GM12875 (cell line): Measurements from ENCODE around the gene HMGCS1.

Source experiments
- H3K4me3 ChIP-seq: one replicate; pipeline ENCODE4 v1.5.1; 2011; ENCODE audit warnings: low read depth, low read length, control low read depth
- TF ChIP-seq, protein P1 (sequence below): IDR thresholded peaks from 2 replicates; pipeline ENCODE4 v1.5.1; 2011; ENCODE audit warnings: low read depth, mild to moderate bottlenecking, control low read depth, inconsistent platforms, low read length, moderate library complexity, borderline replicate concordance; ENCODE audit not compliant: insufficient read depth

The HMGCS1 gene

DNA sequence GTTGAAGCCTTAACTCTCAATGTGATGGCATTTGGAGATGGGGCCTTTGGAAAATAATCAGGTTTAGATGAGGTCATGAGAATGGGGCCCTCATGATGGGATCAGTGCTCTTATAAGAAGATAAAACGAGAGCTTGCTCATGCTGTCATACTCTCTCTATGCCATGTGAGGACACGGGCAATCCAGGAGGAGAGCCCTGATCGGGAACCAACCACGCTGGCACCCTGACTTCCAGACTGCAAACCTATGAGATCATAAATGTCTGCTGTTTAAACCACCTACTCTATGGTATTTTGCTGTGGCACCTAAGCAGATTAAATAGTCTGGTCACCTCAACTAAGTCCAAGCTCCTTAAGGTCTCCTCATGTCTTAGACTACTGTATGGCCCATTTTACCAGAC, 10.0 kb downstream of the HMGCS1 start:
- TF ChIP-seq, protein P1, sequence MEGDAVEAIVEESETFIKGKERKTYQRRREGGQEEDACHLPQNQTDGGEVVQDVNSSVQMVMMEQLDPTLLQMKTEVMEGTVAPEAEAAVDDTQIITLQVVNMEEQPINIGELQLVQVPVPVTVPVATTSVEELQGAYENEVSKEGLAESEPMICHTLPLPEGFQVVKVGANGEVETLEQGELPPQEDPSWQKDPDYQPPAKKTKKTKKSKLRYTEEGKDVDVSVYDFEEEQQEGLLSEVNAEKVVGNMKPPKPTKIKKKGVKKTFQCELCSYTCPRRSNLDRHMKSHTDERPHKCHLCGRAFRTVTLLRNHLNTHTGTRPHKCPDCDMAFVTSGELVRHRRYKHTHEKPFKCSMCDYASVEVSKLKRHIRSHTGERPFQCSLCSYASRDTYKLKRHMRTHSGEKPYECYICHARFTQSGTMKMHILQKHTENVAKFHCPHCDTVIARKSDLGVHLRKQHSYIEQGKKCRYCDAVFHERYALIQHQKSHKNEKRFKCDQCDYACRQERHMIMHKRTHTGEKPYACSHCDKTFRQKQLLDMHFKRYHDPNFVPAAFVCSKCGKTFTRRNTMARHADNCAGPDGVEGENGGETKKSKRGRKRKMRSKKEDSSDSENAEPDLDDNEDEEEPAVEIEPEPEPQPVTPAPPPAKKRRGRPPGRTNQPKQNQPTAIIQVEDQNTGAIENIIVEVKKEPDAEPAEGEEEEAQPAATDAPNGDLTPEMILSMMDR: no peak
- H3K4me3 ChIP-seq: no peak overlapping the region

DNA sequence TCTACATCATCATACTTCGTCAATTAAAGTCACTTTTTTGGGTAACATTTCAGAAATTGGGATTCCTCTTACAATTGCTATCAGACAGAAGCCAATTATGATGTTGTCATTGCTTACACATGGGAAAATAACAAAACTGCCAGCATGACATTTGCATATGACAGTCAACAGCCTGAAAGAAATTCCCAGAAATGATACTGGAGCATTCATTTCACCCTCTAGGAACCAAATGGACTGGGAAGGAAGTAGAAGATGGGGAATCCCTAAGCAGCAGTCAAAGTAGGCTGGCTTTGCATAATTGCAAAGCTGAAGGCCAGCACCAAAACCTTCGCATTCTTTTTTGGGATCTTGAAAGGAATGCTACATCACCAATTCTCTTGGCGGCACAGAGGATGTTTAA, 10.7 kb downstream of the HMGCS1 start:
- no peak overlapping the region for H3K4me3 ChIP-seq
- TF ChIP-seq, protein P1: no peak

DNA sequence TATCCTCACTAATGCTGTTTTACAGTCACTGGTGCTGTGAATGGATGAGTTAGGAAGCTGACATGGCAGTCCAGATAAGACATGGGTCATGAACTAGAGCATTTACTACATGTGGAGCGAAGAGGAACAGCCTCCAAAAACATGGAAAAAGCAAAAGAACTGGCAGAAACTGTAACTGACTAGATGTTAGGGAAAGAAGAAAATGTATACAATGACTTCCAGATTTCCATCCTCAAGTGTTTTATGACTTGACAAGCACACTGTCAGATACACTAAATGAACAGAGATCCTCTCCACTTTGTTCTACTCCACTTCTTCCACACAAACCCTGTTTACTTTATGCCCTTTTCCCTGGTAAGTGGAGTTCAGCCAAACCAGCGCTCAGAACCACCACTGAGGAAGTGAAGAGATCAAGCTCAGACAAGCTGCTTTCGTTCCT, 11.5 kb downstream of the HMGCS1 start:
- TF ChIP-seq, protein P1: no peak
- no peak overlapping the region for H3K4me3 ChIP-seq

DNA sequence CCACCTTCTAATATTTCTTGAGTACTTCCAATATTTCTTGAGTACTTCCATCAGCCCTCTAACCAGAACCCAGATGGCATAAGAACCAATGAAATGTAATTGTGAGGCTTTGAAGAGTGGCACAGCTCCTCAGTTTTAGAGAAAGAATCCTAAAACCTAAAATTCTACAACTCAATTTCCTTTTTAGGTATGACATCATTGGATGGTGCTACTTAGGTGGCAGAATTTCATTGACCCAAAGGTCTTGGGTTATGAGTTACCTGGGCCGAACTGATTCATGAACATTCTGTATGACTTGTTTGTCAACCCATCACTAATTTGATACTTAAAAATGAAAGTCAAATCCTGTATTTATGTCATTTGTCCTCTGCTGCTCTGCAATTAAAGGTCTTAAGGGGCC, 13.1 kb downstream of the HMGCS1 start:
- TF ChIP-seq, protein P1: no peak
- no peak overlapping the region for H3K4me3 ChIP-seq

DNA sequence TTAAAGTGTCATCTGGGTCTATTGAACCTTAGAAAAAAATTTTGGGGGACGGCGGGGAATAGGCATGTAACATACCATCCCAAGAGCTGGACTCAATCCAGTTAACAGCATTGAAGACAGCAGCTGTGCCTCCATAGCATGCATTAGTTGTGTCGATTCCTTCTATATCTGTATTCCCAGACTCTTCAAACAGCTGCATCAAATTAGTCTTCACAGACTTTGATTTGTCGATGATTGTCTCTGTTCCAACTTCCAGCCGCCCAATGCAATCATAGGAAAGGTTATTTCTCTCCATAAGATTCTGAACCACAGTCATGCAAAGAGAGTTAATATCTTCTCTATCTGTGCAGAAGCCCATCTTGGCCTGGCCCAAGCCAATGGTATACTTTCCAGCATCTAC, 14.8 kb downstream of the HMGCS1 start:
- TF ChIP-seq, protein P1: no peak
- no peak overlapping the region for H3K4me3 ChIP-seq

DNA sequence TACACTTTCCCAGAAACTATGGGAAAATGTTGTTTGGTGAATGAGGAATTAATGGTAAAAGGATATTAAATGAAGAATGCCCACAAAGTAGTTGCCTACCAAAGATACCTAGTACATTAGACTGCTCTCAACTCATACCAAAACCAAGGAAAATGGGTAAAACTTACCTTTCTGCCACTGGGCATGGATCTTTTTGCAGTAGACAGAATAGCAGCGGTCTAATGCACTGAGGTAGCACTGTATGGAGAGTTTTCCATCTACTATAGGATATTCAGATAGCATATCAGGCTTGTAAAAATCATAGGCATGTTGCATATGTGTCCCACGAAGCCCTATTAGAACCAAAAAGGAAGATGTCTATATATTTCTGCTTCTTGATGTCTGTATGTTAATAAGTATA, 16.4 kb downstream of the HMGCS1 start:
- no peak overlapping the region for H3K4me3 ChIP-seq
- TF ChIP-seq, protein P1: no peak

DNA sequence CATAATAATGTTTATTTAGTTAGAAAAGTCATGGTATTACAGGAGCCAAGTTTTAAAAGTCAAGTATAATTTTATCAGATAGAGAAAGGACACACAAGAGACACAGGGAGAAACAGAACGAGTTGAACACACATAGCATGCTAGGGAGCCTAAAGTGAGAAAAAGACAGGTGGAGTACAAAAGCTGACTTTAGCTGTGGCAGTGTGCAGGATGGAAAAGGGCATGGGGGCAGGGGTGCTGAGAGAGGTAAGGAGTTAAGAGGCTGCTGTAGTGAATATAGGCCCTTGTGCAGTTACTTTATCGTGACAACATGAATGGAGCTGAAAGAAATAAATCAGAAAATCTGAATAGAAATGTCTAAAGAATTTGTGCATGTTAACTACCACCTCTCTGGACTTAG, 18.0 kb downstream of the HMGCS1 start:
- H3K4me3 ChIP-seq: no peak overlapping the region
- TF ChIP-seq, protein P1: no peak
